SK-N-MC (cell line): ENCODE data around the gene CACNA2D4.

Experiments used
- EZH2 ChIP-seq: fragments of 200-600 bp; sonication (generic); IDR thresholded peaks from one replicate; pipeline ENCODE4 v1.6.1; 2017; ENCODE audit warnings: antibody characterized with exemption
- FOXP2 ChIP-seq: optimal IDR thresholded peaks from 2 replicates; pipeline ENCODE3; 2011; ENCODE audit warnings: mild to moderate bottlenecking, moderate library complexity; ENCODE audit not compliant: insufficient read depth; ENCODE audit errors: extremely low read length, control extremely low read depth
- POLR2AphosphoS5 ChIP-seq: IDR thresholded peaks from 2 replicates; pipeline ENCODE4 v1.6.1; 2012; ENCODE audit warnings: mild to moderate bottlenecking, low read depth, low read length, borderline replicate concordance

DNA sequence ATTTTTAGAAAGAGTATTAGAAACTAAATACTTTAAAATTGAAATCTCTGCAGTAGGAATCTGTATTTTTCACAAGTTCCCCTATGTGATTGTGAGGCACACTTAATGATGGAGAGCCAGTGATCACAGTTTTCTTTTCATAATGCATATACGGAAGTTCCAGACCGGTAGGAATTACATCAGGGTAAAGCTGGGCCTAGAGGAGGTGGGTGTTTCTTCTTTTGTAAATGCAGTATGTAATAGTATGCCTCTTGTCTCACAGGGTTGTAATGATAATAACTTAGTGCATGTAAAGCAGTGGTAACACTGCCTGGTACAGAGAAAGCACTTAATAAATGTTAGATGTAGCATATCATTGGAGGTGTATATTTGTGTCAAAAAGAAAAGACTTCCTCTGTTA is 155.3 kb downstream of the CACNA2D4 start:
- no peak for TF ChIP-seq EZH2
- TF ChIP-seq POLR2AphosphoS5: no peak
- TF ChIP-seq FOXP2: no peak
